Right forelimb (tissue), 1 donor: ENCODE measurements around the gene DAAM2.

Experiments
- DNase-seq: peaks from one replicate; pipeline ENCODE4 v3.0.0-alpha.2; 2018

Gene DAAM2

DNA sequence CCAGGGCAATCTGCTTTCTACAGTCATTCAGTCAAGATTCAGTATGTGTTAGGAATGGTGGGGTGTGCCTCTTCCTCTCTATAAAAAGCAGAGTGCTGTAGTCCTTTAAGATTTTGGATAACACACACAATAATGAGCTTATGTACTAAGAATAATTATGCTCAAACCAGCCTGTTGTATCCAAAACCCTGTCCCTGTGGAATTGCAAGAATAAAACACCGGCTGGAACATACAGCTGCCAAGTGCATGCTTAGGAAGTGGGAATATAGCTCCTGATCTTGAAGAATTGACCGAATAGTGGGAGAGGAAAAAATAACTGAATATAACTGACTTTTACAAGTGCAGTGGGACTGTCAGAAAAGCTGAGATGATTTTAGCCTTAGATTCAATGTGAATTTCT is 143.1 kb downstream of the DAAM2 start:
- no peak for DNase-seq

DNA sequence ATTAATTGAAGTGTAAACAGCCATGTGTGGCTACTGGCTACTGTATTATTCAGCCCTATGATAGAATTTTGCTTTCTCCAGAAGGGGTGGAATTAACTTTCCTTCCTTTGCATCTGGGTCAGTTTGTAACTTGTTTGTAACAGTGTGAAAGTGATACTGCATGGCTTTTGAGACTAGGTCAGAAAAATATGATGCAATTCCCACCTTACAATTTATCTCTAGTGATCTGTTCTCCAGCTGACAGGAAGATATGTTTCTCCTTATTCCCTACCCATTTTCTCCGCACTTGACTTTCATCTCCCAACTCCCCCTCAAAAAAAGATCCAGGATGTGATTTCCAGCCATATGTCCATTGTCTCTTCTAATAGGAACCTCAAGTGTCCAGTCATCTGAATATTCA is 144.7 kb downstream of the DAAM2 start:
- no peak for DNase-seq

DNA sequence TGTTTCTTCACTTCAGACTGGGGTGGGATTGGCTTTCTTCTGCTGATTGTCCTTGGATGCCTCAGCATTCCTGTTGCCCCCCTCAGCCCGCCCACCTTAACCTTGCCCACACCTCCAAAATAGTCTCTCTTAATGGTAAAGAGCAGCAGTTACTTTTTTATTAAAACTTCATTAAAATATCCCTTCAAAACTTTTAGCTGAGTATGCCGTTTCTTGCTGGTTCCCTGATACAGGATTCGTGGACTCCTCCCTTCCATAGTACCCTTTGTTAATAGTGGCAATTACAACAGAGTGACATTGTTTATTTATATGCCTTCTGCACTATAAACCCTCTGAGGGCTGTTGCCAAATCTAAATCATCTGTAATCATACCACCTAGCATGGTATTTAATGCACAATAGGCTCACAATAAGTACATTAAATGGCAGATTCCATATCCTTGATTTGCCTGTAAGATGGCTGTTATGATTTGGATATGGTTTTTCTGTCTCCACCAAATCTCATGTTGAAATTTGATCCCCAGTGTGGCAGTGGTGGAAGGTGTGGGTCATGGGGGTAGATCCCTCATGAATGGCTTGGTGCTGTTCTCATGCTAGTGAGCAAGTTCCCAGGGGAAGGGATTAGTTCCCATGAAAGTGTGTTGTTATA is 145.6 kb downstream of the DAAM2 start:
- no peak for DNase-seq

DNA sequence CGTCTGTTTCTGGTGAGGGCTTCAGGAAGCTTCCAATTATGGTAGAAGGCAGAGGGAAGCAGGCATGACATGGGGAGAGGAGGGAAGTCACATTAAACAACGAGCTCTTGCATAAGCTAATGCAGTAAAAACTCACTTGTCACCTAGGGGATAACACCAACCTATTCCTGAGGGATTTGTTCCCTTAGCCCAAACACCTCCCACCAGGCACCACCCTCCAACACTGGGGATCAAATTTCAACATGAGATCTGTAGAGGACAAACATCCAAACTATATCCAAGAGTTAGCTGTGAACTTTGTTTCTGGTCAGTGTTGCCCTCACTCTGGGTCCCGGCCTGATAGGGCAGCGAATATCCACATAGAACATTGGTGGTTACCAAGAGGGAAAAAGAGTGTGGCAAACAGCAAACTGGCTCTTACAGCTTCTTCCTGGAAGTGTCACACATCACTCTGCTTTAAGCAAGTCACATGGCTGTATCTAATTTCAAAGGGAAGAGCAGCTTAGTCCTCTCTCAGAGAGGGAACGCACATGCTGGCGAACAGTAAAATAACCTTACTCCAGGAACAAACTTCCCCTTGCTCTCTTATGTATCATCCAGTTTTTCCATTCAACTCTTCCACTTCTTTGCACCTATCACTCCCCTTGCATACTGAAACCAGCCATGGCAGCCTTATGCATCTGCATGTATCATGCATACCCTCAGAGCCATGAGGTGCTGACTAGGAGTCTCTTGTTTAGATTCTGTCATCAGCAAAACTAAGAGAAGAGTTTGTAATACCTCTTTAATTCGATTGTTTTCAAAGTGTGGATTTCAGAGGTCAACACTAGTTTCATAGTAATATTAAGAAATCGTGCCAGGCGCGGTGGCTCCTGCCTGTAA is 146.8 kb downstream of the DAAM2 start:
- no peak for DNase-seq

DNA sequence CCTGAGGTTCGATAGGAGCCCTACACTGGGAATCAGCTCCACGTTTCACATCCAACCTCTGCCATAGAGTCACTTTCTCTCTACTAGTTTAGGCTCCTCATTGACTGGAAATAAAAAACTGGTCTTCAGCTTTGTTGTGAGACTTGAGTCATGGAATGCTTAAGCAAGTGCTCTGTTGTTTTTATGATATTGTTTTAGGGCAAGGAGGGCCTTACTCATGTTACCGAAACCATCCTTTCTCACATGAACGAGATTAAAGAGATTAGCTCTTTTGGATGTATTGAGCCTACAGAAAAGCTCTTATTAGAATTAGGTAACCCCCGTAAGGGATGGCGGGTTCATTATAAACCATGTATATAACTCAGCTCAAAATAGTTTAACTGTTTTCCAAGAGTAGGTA is 149.0 kb downstream of the DAAM2 start:
- no peak for DNase-seq

DNA sequence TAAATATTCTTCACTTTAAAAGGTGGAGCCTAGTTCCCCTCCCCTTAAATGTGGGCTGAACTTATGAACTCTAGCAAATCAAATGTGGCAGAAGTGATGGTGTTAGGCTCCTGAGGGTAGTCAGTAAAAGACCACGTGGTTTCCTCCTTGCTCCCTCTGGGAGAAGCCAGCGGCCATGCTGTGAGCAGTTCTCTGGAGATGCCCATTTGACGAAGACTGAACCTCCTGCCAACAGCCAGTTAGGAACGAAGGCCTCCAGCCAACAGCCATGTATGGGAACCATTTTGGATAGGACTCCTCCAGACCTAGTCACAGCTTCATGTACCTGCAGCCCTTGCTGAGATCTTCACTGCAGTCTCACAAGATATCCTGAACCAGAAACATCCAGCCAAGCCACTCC is 149.6 kb downstream of the DAAM2 start:
- DNase-seq = no peak

DNA sequence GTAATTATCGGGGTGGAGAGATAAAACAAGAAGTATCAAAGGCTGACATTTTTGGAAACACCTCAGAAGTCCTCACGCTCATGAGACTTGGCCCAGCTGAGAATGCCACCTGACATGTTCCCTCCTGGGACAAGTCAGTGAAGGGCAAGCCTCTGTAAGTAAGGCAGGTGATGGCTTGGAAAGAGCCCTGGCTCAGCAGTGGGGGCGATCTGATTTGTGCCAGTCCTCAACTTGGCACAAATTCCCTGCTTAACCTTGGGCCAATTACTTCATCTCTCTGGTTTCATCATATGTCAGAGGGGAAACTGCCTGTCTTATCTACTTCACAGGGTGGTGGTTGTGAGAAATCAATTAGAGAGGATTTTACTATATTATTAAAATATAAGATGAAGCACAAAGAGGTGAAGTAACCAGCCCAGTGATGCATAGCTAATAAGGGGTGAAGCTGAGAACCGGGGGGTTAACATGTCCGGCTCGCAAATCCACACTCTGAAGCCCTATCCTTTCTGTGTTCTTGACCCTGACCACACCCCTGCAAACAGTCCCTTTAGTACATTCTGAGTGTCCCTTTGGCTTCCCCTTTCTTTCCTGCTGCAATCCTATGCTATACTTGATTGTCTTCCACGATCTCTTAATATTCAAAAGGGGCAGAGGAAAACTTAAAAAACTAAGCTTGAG is 150.9 kb downstream of the DAAM2 start:
- DNase-seq = no peak

DNA sequence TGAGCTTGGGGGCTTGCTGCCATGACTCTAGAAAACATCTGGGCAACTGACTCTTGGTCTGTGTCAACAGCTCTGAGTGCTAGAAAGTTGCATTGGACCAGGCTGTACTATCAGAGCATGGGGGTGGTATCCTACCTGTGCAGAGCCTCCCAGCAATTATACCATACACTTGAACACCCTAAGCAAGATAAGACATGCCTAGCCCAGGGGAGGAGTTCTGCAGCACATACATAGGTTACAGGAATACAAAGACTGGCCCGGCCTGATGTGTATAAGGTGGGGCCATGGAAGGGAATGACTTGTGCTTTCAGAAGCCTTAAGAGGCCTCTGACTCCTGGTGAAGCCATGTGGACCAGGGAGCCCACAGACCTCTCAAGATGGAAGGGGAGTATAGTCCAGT is 153.4 kb downstream of the DAAM2 start:
- no peak for DNase-seq

DNA sequence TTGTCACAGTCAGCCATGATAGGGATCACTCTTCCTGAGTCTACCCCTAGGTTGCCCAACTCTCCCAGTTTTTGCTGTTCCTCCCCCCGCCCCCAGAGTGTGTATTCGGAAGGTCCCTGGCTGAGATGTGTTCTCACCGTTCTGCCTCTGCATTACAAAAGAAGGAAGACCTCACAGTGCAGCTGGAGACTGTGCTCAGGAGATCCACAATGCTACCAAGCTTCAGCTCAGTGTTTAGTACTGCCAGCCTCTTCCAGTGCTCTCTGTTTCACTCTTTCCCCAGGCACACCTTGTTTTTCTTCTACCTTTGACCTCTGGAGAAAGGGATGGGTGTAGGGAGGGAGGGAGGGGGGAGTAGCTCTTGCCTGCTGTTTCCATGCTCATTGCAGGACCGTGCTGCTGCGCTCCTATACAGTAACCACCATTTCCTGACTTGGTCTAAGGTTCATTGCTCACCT is 155.5 kb downstream of the DAAM2 start:
- no peak for DNase-seq

DNA sequence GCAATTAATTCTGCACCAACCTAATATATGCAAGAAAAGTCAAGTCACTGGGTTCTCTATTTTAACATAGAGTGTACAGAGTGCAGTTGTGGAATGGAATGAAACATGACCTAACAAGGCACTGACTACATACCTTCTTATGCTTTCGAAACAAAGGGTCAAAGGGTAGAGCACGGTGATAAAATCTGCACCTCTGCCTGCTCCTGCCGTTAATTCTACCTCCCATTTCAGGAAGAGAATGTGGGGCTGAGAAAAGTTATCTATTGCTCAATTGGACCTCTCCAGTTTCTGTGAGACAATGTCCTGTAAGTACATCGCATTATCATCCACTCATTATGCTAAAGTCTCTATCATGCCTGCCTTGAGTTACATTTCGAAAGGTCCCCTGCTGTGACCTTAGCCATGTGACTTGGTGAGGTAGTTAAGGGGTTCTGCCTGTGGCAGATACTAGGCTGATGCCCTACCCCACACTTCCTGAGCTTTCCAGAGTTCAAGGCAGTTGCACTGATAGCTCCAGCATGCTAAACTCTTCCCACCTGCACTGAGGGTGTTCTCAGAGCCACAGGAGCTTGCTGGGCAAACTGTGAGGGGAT is 156.1 kb downstream of the DAAM2 start:
- no peak for DNase-seq

DNA sequence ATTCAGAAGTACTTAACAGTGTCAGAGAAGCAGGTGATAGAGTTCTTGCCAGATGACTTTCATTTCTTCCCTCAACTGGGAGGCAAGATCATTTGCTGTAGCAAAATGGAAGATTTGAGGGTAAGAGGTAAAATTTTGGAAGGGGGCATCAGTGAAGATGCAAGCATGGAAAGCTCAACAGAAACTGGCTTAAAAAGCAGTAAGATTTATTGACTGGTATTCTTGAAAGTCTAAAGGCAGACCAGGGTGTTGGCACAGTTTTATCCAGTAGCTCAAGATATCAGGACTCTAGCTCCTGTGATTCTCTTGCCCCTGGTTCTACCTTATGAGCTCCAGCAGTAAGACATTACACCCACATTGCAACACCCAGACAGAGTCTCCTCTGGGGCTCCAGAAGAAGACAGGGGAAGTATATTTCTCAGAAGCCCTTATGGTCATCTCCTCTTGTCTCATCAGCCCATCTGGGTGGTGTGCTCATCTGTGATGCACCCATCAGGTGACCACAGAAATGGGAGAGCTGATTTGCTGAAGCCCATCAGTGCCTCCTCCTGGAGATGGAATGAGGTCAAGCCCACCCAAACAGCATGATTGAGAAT is 158.0 kb downstream of the DAAM2 start:
- DNase-seq = no peak

DNA sequence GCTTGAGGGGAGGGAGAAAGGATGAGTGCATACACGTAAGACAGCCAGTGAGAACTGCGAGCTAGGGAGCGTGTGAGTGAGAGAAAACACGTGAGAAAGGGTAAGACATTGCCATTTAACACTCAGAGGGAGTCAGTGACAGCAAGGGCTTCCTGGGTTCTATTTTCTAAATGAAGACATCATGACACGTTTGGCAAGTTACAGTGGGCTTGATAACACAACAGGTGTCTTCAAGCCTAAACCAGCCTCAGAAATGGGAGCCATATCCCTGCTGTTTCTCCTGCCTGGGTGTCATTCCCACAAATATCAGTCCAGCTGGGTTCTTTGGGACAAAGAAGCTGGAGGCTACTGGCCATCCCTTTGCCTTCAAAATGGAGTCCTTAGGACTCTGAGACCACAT is 159.0 kb downstream of the DAAM2 start:
- no peak for DNase-seq

DNA sequence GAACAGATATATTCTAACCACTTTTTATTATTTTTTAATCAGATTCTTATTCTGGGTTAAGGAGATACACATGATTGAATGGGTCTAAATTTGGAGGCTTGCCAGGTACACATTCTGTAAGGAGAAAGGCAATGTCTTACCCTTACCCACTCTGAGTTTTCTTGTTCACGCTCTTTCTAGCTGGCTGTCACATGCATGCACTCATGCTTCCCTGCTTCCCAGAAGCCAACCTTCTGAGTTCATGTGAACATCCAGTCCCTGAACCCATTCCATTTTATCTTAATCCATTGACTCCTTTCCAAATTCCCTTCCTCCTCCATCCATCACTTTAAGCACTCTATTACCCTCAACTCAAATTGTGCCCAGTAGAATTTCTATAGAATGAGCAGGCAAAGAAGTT is 159.5 kb downstream of the DAAM2 start:
- DNase-seq = no peak

DNA sequence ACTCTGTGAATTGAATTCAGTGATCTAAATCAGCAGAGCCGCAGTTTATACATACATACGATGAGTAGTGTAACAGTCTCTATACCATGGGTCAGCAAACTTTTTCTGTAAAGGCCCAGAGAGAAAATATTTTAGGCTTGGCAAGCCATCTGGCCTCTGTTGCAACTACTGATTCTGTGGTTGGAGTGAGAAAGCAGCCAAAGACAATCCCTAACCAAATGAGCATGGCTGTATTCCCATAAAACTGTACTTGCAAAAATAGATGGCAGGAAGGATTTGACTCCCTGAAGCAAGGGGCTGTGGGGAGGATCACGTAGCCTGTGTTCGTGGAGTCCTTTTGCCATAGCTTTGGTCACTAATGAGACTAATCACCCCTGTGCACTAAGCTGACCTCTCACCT is 160.0 kb downstream of the DAAM2 start:
- no peak for DNase-seq

DNA sequence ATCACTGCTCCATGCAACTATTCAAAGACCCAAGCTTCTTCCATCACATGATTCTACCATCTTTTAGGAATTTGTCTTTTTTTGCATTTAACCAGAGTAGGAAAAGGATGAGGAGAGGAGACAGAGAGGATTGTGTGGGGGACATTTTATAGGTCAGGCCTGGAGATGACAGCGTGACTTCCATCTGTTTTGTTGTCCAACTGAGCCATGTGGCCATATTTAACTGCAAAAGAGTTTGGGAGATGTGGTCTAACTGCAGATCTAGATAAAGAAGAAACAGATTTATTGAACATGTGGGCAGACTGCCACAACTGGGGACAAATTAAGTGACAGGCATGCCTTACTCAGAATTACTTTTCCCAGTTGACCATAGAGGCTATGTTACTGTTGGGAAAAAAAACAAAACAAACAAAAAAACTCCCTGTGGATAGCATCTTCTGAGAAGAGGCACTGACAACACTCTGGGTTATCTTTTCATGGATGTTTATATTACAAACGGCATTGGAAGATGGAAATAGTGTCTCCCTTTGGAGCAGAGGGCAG is 161.0 kb downstream of the DAAM2 start:
- no peak for DNase-seq
